Measurements from ENCODE around the gene PHF12. TPM values are rescaled to one million over a fixed set of nuclear protein-coding genes. Genes with fewer than 3 reads are reported as not detected.

PHF12 gene
- total RNA-seq, 6 donors from 2014 or later = 38.8 to 103 (median 62.7) TPM

DNA sequence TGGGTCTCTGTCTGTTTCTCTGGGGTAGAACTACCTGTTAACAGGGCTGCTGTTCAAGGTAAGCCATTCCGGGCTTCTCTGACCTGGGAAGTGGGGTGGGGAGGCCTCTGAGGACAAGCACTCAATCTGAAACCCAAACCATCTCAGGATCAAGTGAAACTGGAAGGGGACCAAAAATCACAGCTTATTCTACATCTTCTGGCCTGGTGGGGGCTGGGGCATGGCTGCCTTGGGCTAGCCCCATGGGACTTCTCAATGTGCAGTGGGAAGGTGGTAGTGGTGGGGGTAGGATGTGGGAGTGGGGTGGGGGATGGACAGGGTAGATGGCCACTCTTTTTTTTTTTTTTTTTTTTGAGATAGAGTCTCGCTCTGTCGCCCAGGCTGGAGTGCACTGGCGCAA is 59.3 kb downstream of the PHF12 start:
- Histone ChIP-seq H3K27me3 (no peaks in the 10 kb centered on the region), H3K36me3 (peaks cover 4 to 26% (median 9%) of the 10 kb centered on the region in 4 donors), H3K9me3 (no peaks in the 10 kb centered on the region), H3K4me3 (no peak overlapping the region), H3K27ac (peak overlapping the region in 3 of 4 donors; percentile 74 to 96 (median 96)), H3K4me1 (peaks cover 35 to 51% (median 42%) of the 10 kb centered on the region in 4 donors)
- DNase-seq = no peak
- whole genome bisulfite sequencing, 2 donors = 90 to 91% methylated on average over 4 of the region's 4 CpGs
- TF ChIP-seq, protein P1, sequence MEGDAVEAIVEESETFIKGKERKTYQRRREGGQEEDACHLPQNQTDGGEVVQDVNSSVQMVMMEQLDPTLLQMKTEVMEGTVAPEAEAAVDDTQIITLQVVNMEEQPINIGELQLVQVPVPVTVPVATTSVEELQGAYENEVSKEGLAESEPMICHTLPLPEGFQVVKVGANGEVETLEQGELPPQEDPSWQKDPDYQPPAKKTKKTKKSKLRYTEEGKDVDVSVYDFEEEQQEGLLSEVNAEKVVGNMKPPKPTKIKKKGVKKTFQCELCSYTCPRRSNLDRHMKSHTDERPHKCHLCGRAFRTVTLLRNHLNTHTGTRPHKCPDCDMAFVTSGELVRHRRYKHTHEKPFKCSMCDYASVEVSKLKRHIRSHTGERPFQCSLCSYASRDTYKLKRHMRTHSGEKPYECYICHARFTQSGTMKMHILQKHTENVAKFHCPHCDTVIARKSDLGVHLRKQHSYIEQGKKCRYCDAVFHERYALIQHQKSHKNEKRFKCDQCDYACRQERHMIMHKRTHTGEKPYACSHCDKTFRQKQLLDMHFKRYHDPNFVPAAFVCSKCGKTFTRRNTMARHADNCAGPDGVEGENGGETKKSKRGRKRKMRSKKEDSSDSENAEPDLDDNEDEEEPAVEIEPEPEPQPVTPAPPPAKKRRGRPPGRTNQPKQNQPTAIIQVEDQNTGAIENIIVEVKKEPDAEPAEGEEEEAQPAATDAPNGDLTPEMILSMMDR (IDR thresholded peaks at IDR 0.05) = no peak
- TF ChIP-seq EP300 (IDR thresholded peaks at IDR 0.05) = no peak
- TF ChIP-seq POLR2AphosphoS5 (IDR thresholded peaks at IDR 0.05) = no peak
- no peak for TF ChIP-seq POLR2A (IDR thresholded peaks at IDR 0.05)
- ATAC-seq (ENCODE audit: low FRiP score in 2 of 2) = no peak

DNA sequence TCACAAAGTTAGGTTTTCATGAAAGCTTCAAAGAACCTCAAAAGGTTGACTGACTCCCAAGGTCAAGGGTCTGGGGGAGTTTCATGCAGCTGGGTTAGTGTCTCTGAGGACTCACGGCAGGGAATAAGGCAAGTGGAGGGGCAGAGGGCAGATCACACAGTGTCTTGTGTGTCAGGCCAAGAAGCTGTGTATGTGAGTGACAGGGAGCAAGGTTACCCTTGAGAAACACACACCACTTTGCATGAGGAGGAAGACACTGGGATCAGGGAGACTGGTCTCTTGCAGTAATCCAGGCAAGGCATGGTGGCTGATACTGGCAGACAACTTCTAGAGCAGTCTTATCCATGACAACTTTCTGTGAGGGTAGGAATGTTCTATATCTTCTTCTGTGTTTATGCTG is 60.1 kb downstream of the PHF12 start:
- peak overlapping the region in 2 of 4 donors; percentile 96 for H3K27ac ChIP-seq

DNA sequence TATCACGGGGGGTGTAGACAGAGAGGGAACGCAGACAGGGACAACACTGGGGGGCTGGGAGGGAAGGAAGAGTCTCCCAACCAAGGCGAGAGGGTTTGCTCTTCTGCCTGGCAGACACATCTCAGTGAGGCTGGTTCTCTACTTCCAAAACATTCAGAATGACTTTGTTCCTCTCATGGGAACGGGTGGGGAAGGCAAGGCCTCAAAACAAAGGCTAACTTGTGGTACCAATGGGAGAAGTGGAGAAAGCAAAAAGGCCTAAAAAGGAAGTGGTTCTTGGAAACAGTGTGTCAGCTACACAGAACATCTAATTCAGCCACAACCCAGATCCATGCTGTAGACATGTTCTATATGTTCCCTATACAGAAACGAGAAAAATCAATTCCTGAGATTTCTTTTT is 61.3 kb downstream of the PHF12 start:
- no peak overlapping the region for H3K27ac ChIP-seq
- peaks cover 16 to 45% (median 26%) of the 10 kb centered on the region in 4 donors for H3K36me3 ChIP-seq
- H3K27me3 ChIP-seq = no peaks in the 10 kb centered on the region
- H3K4me1 ChIP-seq = peaks cover 20 to 32% (median 31%) of the 10 kb centered on the region in 4 donors
- DNase-seq = no peak
- H3K9me3 ChIP-seq = no peaks in the 10 kb centered on the region
- no peak overlapping the region for H3K4me3 ChIP-seq
- WGBS, 2 donors = 75 to 80% methylated on average over 5 of the region's 5 CpGs
- no peak for ATAC-seq (ENCODE audit: low FRiP score in 2 of 2)
- TF ChIP-seq EP300 (IDR thresholded peaks at IDR 0.05) = no peak
- TF ChIP-seq POLR2A (IDR thresholded peaks at IDR 0.05) = no peak
- no peak for TF ChIP-seq POLR2AphosphoS5 (IDR thresholded peaks at IDR 0.05)
- TF ChIP-seq, protein P1 (IDR thresholded peaks at IDR 0.05) = no peak

More for the DNA sequence above, 60.1 kb downstream of the PHF12 start:
- TF ChIP-seq EP300 (IDR thresholded peaks at IDR 0.05) (no peak), POLR2AphosphoS5 (IDR thresholded peaks at IDR 0.05) (no peak), POLR2A (IDR thresholded peaks at IDR 0.05) (no peak)
- TF ChIP-seq, protein P1 (IDR thresholded peaks at IDR 0.05) = no peak
- DNase-seq = no peak
- Histone ChIP-seq H3K9me3 (no peaks in the 10 kb centered on the region), H3K4me1 (peaks cover 30 to 44% (median 38%) of the 10 kb centered on the region in 4 donors), H3K4me3 (no peak overlapping the region), H3K36me3 (peaks cover 7 to 33% (median 16%) of the 10 kb centered on the region in 4 donors), H3K27me3 (no peaks in the 10 kb centered on the region)
- ATAC-seq (ENCODE audit: low FRiP score in 2 of 2) = no peak
- WGBS, 2 donors = 87 to 90% methylated on average over 1 of the region's 1 CpG

DNA sequence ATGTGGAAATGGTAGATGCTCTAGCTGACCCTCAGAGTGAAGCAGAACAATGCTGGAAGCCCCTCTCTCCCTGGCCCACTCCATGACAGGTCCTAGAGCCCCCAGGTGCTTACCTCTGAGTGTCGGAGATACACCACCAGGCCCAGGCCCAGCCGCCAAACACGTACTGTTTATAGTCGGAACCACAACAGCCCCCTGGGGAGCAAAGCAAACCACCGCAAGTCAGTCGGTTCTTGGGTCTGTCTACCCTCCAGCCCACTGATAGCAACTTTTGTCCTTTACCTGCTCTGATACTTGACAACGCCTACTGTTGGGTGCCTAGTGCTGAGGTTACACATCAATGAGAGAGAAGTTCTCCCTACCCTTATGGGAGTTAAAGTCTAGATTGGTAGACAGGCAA is 62.5 kb downstream of the PHF12 start:
- Histone ChIP-seq H3K4me3 (no peak overlapping the region), H3K4me1 (peaks cover 13 to 26% (median 20%) of the 10 kb centered on the region in 4 donors), H3K36me3 (peaks cover 16 to 57% (median 38%) of the 10 kb centered on the region in 4 donors), H3K27ac (no peak overlapping the region), H3K27me3 (no peaks in the 10 kb centered on the region), H3K9me3 (no peaks in the 10 kb centered on the region)
- no peak for TF ChIP-seq POLR2AphosphoS5 (IDR thresholded peaks at IDR 0.05)
- TF ChIP-seq, protein P1 (IDR thresholded peaks at IDR 0.05) = no peak
- no peak for TF ChIP-seq POLR2A (IDR thresholded peaks at IDR 0.05)
- TF ChIP-seq EP300 (IDR thresholded peaks at IDR 0.05) = no peak
- ATAC-seq (ENCODE audit: low FRiP score in 2 of 2) (no peak), DNase-seq (no peak)
- WGBS, 2 donors = 92 to 93% methylated on average over 7 of the region's 7 CpGs

DNA sequence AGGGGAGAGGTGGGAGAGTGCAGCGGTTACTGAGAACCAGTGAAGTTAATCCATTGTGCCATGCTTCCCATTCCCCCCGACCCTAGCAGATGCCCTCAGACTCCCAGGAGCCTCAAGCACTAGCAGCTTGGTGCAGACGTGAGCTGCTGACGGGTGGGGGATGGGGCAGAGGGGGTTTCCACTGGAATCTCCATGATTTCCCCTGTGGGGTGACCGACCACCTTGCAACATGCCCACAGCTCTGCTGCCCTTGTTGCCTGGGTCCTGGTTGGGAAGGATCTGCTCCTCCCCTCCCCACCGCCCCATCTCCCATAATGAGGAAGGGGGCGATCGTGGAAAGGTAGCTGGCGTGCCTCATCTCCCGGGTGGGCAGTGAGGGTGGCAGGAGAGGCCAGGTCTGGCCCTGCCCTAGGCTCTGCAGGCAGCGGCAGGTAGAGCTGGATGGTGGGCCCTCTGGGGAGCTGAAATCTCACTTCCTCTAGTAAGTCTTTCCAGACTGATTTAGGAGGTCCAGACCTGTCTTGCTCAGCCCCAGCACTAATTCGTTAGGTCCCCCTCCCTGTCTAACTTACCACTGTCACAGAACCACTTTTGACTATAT is 63.3 kb downstream of the PHF12 start:
- no peaks in the 10 kb centered on the region for H3K27me3 ChIP-seq
- H3K4me1 ChIP-seq = peaks cover 7 to 18% (median 12%) of the 10 kb centered on the region in 4 donors
- H3K36me3 ChIP-seq = peaks cover 16 to 65% (median 47%) of the 10 kb centered on the region in 4 donors
- no peak for TF ChIP-seq EP300 (IDR thresholded peaks at IDR 0.05)
- TF ChIP-seq POLR2A (IDR thresholded peaks at IDR 0.05) = no peak
- TF ChIP-seq POLR2AphosphoS5 (IDR thresholded peaks at IDR 0.05) = no peak
- TF ChIP-seq, protein P1 (IDR thresholded peaks at IDR 0.05) = no peak
- no peak overlapping the region for H3K27ac ChIP-seq
- no peak overlapping the region for H3K4me3 ChIP-seq
- 86 to 93% methylated on average over 7 to 12 of the region's 12 CpGs for WGBS, 2 donors
- H3K9me3 ChIP-seq = no peaks in the 10 kb centered on the region
- no peak for ATAC-seq (ENCODE audit: low FRiP score in 2 of 2)
- peak in 1 of 2 donors; percentile 33 for DNase-seq

All from upper lobe of left lung (tissue), 6 donors.